ENCODE results near the gene CYTH4. TPM values are rescaled to one million over a fixed set of nuclear protein-coding genes. Genes with fewer than 3 reads are reported as not detected.

Gene CYTH4
- total and polyA plus RNA-seq, 2 of the 13 experiments (the other 11 are each of a cell fraction or from before 2014, with no cell fraction given) = not detected

- TF ChIP-seq POGK (CRISPR knock-in tag; conservative IDR thresholded peaks at IDR 0.05) (no peak), IKZF5 (CRISPR knock-in tag; IDR thresholded peaks at IDR 0.05) (no peak), RAD21 (CRISPR knock-in tag; IDR thresholded peaks at IDR 0.05) (peak; percentile 15; the same call in 1 of the 2 replicates), CTCF (CRISPR knock-in tag; IDR thresholded peaks at IDR 0.05) (peak; percentile 87), SRSF4 (IDR thresholded peaks at IDR 0.05; ENCODE audit: low read depth, low read length, poor library complexity, severe bottlenecking) (no peak), FOXA3 (CRISPR knock-in tag; IDR thresholded peaks at IDR 0.05) (no peak), EHMT2 (IDR thresholded peaks at IDR 0.05; ENCODE audit: borderline replicate concordance, low read depth, low read length) (no peak), ZNF704 (CRISPR knock-in tag; IDR thresholded peaks at IDR 0.05; ENCODE audit: borderline replicate concordance) (no peak), GZF1 (CRISPR knock-in tag; IDR thresholded peaks at IDR 0.05) (no peak), AHR (CRISPR knock-in tag; IDR thresholded peaks at IDR 0.05) (no peak), THAP8 (CRISPR knock-in tag; IDR thresholded peaks at IDR 0.05; ENCODE audit: borderline replicate concordance) (no peak), ZNF800 (CRISPR knock-in tag; IDR thresholded peaks at IDR 0.05) (no peak), ZNF841 (CRISPR knock-in tag; IDR thresholded peaks at IDR 0.05; ENCODE audit: borderline replicate concordance) (no peak), E2F5 (CRISPR knock-in tag; conservative IDR thresholded peaks at IDR 0.05) (no peak), TEAD3 (CRISPR knock-in tag; optimal IDR thresholded peaks at IDR 0.05; ENCODE audit: borderline replicate concordance) (no peak), BORCS8-MEF2B (CRISPR knock-in tag; IDR thresholded peaks at IDR 0.05) (peak; percentile 26; the same call in 1 of the 2 replicates), HMGXB4 (CRISPR knock-in tag; IDR thresholded peaks at IDR 0.05; ENCODE audit: borderline replicate concordance in 1 of 2, low read depth in 1 of 2) (peak in 1 of 2 experiments; percentile 34; a peak in 1 of 4 replicates)
Measured at GRCh38 chr22:37260901-37261336, 21.4 kb upstream of the CYTH4 start (continued).
